SK-N-SH (cell line): ENCODE results near the gene AMN1.

Experiments
- CHD2 ChIP-seq: fragments of 150-350 bp; IDR thresholded peaks from 2 replicates; pipeline ENCODE4 v1.6.1; 2018; ENCODE audit warnings: low read length; ENCODE audit not compliant: partially characterized antibody
- CTCF ChIP-seq: fragments of 200-600 bp; sonication (generic); IDR thresholded peaks from 2 replicates; pipeline ENCODE4 v1.6.1; 2017; ENCODE audit warnings: antibody characterized with exemption, mild to moderate bottlenecking, moderate library complexity
- EZH2phosphoT487 ChIP-seq: fragments of 200-600 bp; sonication (generic); IDR thresholded peaks from 2 replicates; pipeline ENCODE4 v1.6.1; 2017; ENCODE audit warnings: low read depth, mixed run types, mild to moderate bottlenecking, antibody characterized with exemption, moderate library complexity, borderline replicate concordance
- MXI1 ChIP-seq: IDR thresholded peaks from 2 replicates; pipeline ENCODE4 v1.6.1; 2012; ENCODE audit warnings: mild to moderate bottlenecking, low read depth, low read length, improper control_type of control experiment
- USF1 ChIP-seq: IDR thresholded peaks from 2 replicates; pipeline ENCODE4 v1.4.0; 2012; ENCODE audit warnings: low read depth, borderline replicate concordance

GRCh38 chr12:31712877-31713276, 15.9 kb downstream of the AMN1 start:
- TF ChIP-seq USF1 (no peak), MXI1 (no peak), CTCF (no peak), CHD2 (no peak), EZH2phosphoT487 (no peak)
